Gastroesophageal sphincter (tissue), 3 donors: Measurements from ENCODE around the gene AUTS2.

Experiments used
- CTCF ChIP-seq, 4 experiments: fragments of 200-600 bp in 2 of 4; fragments of 450-650 bp in 2 of 4; sonication (generic) in 1 of 4; IDR thresholded peaks; one replicate each; pipeline ENCODE4 v1.5.1; 2017 to 2019; ENCODE audit warnings: antibody characterized with exemption in 4 of 4, mild to moderate bottlenecking in 2 of 4, moderate library complexity in 2 of 4
- EP300 ChIP-seq: sonication (generic); formaldehyde crosslinking; IDR thresholded peaks from one replicate; pipeline ENCODE4 v1.6.1; 2017; ENCODE audit warnings: antibody characterized with exemption, mild to moderate bottlenecking

DNA sequence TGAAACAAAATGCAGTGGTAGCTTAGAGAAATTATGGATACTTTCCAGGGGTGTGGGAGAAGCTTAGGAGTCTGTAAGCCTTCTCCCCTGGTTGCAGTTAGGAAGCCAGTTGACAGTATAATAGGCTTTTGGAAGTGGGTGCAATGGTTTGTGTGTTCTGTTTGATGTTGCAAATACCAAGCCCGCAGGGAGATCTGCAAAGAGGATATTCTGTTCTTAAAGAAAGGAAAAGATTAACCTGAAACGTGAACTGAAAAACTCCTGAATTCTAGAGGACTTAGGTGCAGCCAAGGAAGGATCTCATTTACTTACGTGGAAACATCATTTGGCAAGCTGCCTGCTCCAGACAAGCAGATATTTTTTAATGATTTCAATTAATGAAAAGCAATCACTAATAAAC is 496.6 kb downstream of the AUTS2 start:
- TF ChIP-seq CTCF (IDR thresholded peaks at IDR 0.05) (no peak), EP300 (no peak)
